ENCODE measurements around the gene SMC2. TPM values are rescaled to one million over a fixed set of nuclear protein-coding genes. Genes with fewer than 3 reads are reported as not detected.

Gene SMC2
- total and polyA plus RNA-seq, 9 of the 15 experiments (the other 6 are each of a cell fraction or from before 2014, with no cell fraction given) = 18.0 to 54.0 (median 32.9) TPM

- BruUV-seq (replicated peaks) = no TSS peak
- no peaks in the 10 kb centered on the region; the same call in 2 of the 3 replicates for H3K36me3 ChIP-seq (ENCODE audit: control insufficient read depth, insufficient read depth, low read length)
- no peak overlapping the region for H3K9ac ChIP-seq (ENCODE audit: insufficient read depth in 1 of 2, low read depth in 2 of 2, low read length in 2 of 2)
- no peaks in the 10 kb centered on the region for H4K20me1 ChIP-seq (replicated peaks; ENCODE audit: control insufficient read depth, insufficient read depth, low read length)
- POLR2A ChIA-PET = no interaction called here
- H2AFZ ChIP-seq (ENCODE audit: low read depth, low read length) = no peak overlapping the region
- CTCF ChIA-PET (ENCODE audit: low intra/inter-chr PET ratio) = no interaction called here
- H3K79me2 ChIP-seq (ENCODE audit: control insufficient read depth, insufficient read depth, low read length) = peaks cover 38% of the 10 kb centered on the region
- no peak overlapping the region for H3K4me3 ChIP-seq
- ATAC-seq = no peak
- H3K27me3 ChIP-seq (ENCODE audit: control insufficient read depth in 2 of 2, insufficient read depth in 2 of 2, low read length in 2 of 2) = no peaks in the 10 kb centered on the region
- no peak overlapping the region for H3K27ac ChIP-seq (ENCODE audit: extremely low read depth, low read depth, low read length)
- peak in 1 of 4 experiments; percentile 17 for DNase-seq (ENCODE audit: extremely low read depth in 1 of 4, low spot score in 3 of 4)
- H3K9me1 ChIP-seq (ENCODE audit: control insufficient read depth, insufficient read depth, low read length) = no peaks in the 10 kb centered on the region
- H3K4me2 ChIP-seq (ENCODE audit: insufficient read depth, low read length) = no peak overlapping the region
- in situ Hi-C loops (cut with MboI) (no loop called here), intact Hi-C loops (cut with micrococcal nuclease) (loop anchor here (5.0 to 10.0 kb wide), 3 partner anchors 656 to 903 kb away; partner anchors contain the start of gene NIPSNAP3A)
- peaks cover 0 to 16% of the 10 kb centered on the region in 2 experiments; a peak in 3 of 5 replicates for H3K4me1 ChIP-seq (replicated peaks in 1 of 2; ENCODE audit: control insufficient read depth in 2 of 2, insufficient read depth in 2 of 2, low read length in 2 of 2)
- TF ChIP-seq STAG1 (CRISPR knock-in tag; IDR thresholded peaks at IDR 0.05; ENCODE audit: borderline replicate concordance) = no peak
- peak in 1 of 2 experiments; percentile 74; a peak in 2 of 4 replicates for TF ChIP-seq SRF (CRISPR knock-in tag; IDR thresholded peaks at IDR 0.05)
- peak in 1 of 3 experiments; percentile 21; a peak in 1 of 6 replicates for TF ChIP-seq CTCF (IDR thresholded peaks at IDR 0.05 in 2 of 3, conservative IDR thresholded peaks at IDR 0.05 in 1 of 3; ENCODE audit: insufficient read depth in 2 of 3, low read depth in 1 of 3, low read length in 3 of 3)
- peak in 1 of 2 experiments; percentile 32; a peak in 2 of 4 replicates for TF ChIP-seq RAD21 (CRISPR knock-in tag; conservative IDR thresholded peaks at IDR 0.05 in 1 of 2, IDR thresholded peaks at IDR 0.05 in 1 of 2)
- no peak for TF ChIP-seq CEBPG (CRISPR knock-in tag; IDR thresholded peaks at IDR 0.05)
- peak in 1 of 2 experiments; percentile 63; a peak in 2 of 4 replicates for TF ChIP-seq CEBPG (tag; conservative IDR thresholded peaks at IDR 0.05 in 1 of 2, IDR thresholded peaks at IDR 0.05 in 1 of 2)
- no peak for TF ChIP-seq ARID2 (IDR thresholded peaks at IDR 0.05)
- H3K9me3 ChIP-seq (replicated peaks; ENCODE audit: control insufficient read depth, insufficient read depth, low read depth, low read length) = no peaks in the 10 kb centered on the region
- FAIRE-seq = no peak
- WGBS (ENCODE audit: insufficient coverage, low coverage, missing lambda C conversion rate) = 55% methylated on average over 4 of the region's 4 CpGs
Observed at GRCh38 chr9:104091708-104092107, 2.4 kb upstream of the SMC2 start.
